DOHH2 (cell line): ENCODE data around the gene NKX1-2.
"Not testable (repeated sequence)": the region's sequence is repeated elsewhere in the genome, so short reads cannot be mapped to it uniquely, and the experiment has no call there.

ENCODE experiments used
- CTCF ChIP-seq: fragments of 200-600 bp; sonication (generic); IDR thresholded peaks from one replicate; pipeline ENCODE4 v1.5.1; 2014; ENCODE audit warnings: antibody characterized with exemption, mild to moderate bottlenecking, low read depth, low read length; ENCODE audit not compliant: poor library complexity, severe bottlenecking
- EZH2phosphoT487 ChIP-seq: fragments of 200-600 bp; sonication (generic); IDR thresholded peaks from 2 replicates; pipeline ENCODE4 v1.6.1; 2017; ENCODE audit warnings: borderline replicate concordance, mild to moderate bottlenecking, antibody characterized with exemption, low read length, moderate library complexity, mixed read lengths

DNA sequence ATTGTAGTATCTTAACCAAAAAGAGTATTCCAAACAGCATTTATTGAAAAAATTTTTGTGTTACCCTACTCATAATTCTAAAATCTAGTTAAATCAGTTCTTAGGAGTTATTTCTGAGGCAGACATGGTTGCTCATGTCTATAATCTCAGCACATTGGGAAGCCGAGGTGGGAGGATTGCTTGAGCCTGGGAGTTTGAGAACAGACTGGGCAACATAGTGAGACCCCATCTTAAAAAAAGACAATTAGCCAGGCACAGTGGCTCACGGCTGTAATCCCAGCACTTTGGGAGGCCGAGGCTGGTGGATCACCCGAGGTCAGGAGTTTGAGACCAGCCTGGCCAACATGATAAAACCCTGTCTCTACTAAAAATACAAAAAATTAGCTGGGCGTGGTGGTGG lies 8.1 kb downstream of the NKX1-2 start:
- TF ChIP-seq EZH2phosphoT487, CTCF: not testable (repeated sequence)
